Caco-2 (cell line): Measurements from ENCODE around the gene RNH1. TPM values are rescaled to one million over a fixed set of nuclear protein-coding genes. Genes with fewer than 3 reads are reported as not detected.

Experiments used
- BruUV-seq: library from RNA; stranded (reverse); fragments of 400-500 nt; replicated peaks from 2 replicates; lab custom pipeline; 2021; lab: Mats Ljungman, UMichigan
- CTCF ChIA-PET: fragments of 300-600 bp; sonication (Branson Sonifier 250); formaldehyde crosslinking; loops from one replicate; lab custom pipeline; 2022; ENCODE audit warnings: antibody characterized with exemption; lab: Charles Lee
- POLR2A ChIA-PET: fragments of 300-600 bp; sonication (Branson Sonifier 250); formaldehyde crosslinking; loops from one replicate; lab custom pipeline; 2022; ENCODE audit warnings: antibody characterized with exemption; lab: Charles Lee
- DNase-seq, 2 experiments: peaks; one replicate each; pipeline versions ENCODE4 v3.0.0 to v3.0.0-alpha.2; 2020 to 2022
- H3K27me3 ChIP-seq: replicated peaks from 2 replicates; pipeline ENCODE4 v1.6.0; 2011; ENCODE audit warnings: low read length; ENCODE audit not compliant: control insufficient read depth, insufficient read depth
- H3K36me3 ChIP-seq: 2 replicates; pipeline ENCODE4 v1.5.1; 2011; ENCODE audit warnings: low read length; ENCODE audit not compliant: control insufficient read depth, insufficient read depth
- H3K4me1 ChIP-seq: fragments of 250-450 bp; sonication (Bioruptor Pico); 2 replicates; pipeline ENCODE4 v1.5.1; 2020; ENCODE audit warnings: mild to moderate bottlenecking
- H3K4me3 ChIP-seq: 2 replicates; pipeline ENCODE4 v1.5.1; 2011; ENCODE audit warnings: low read depth, mild to moderate bottlenecking, control low read depth, low read length
- H3K9me3 ChIP-seq: fragments of 250-450 bp; sonication (Bioruptor Pico); 2 replicates; pipeline ENCODE4 v1.5.1; 2020; ENCODE audit warnings: mild to moderate bottlenecking, moderate library complexity
- H3K27ac Mint-ChIP-seq: one replicate; pipeline ENCODE4 v1.8.0; 2022; ENCODE audit warnings: mixed read lengths; ENCODE audit not compliant: unreplicated experiment
- H3K27me3 Mint-ChIP-seq: one replicate; pipeline ENCODE4 v1.8.0; 2022; ENCODE audit warnings: mixed read lengths; ENCODE audit not compliant: insufficient read depth, unreplicated experiment
- H3K36me3 Mint-ChIP-seq: one replicate; pipeline ENCODE4 v1.8.0; 2022; ENCODE audit warnings: mild to moderate bottlenecking, mixed read lengths; ENCODE audit not compliant: insufficient read depth, unreplicated experiment
- H3K4me1 Mint-ChIP-seq: one replicate; pipeline ENCODE4 v1.8.0; 2022; ENCODE audit warnings: low read depth, mixed read lengths; ENCODE audit not compliant: unreplicated experiment
- H3K4me3 Mint-ChIP-seq: one replicate; pipeline ENCODE4 v1.8.0; 2022; ENCODE audit warnings: mild to moderate bottlenecking, moderate library complexity, mixed read lengths; ENCODE audit not compliant: unreplicated experiment
- H3K9me3 Mint-ChIP-seq: one replicate; pipeline ENCODE4 v1.8.0; 2022; ENCODE audit warnings: mixed read lengths; ENCODE audit not compliant: unreplicated experiment
- intact Hi-C: fragments of 100-400 bp; cut with micrococcal nuclease; formaldehyde crosslinking; loops from one replicate; pipeline ENCODE4 v1.10.0; 2022; ENCODE audit not compliant: unreplicated experiment
- total RNA-seq: library from RNA; stranded (reverse); gene quantifications from 2 replicates; pipeline ENCODE4 v1.2.3, GENCODE V29; 2022
- TF ChIP-seq, protein P1 (sequence below), 2 experiments: fragments of 200-600 bp in 1 of 2; IDR thresholded peaks; 1 replicate in 1 of 2; 2 replicates in 1 of 2; pipeline versions ENCODE4 v1.5.1 to v1.8.0; 2011 to 2022; ENCODE audit warnings: antibody characterized with exemption in 1 of 2, control low read depth in 1 of 2, inconsistent platforms in 1 of 2, low read depth in 1 of 2, low read length in 1 of 2, mild to moderate bottlenecking in 1 of 2, moderate library complexity in 1 of 2; ENCODE audit not compliant: insufficient read depth in 1 of 2, severe bottlenecking in 1 of 2, unreplicated experiment in 1 of 2

RNH1 gene
- total RNA-seq, 1 experiment from 2014 or later = 136 TPM

GRCh38 chr11:488992-489391 lies 18.1 kb downstream of the RNH1 start:
- H3K4me1 ChIP-seq = no peaks in the 10 kb centered on the region
- Mint-ChIP-seq H3K36me3 (peaks cover 31% of the 10 kb centered on the region), H3K27me3 (no peaks in the 10 kb centered on the region), H3K4me3 (no peak overlapping the region), H3K27ac (no peak overlapping the region), H3K4me1 (no peaks in the 10 kb centered on the region), H3K9me3 (no peaks in the 10 kb centered on the region)
- no peaks in the 10 kb centered on the region for H3K36me3 ChIP-seq
- no TSS peak for BruUV-seq
- no peak overlapping the region for H3K4me3 ChIP-seq
- CTCF ChIA-PET = no interaction called here
- no peaks in the 10 kb centered on the region for H3K27me3 ChIP-seq
- POLR2A ChIA-PET = no interaction called here
- intact Hi-C loops = no loop called here
- TF ChIP-seq, protein P1, sequence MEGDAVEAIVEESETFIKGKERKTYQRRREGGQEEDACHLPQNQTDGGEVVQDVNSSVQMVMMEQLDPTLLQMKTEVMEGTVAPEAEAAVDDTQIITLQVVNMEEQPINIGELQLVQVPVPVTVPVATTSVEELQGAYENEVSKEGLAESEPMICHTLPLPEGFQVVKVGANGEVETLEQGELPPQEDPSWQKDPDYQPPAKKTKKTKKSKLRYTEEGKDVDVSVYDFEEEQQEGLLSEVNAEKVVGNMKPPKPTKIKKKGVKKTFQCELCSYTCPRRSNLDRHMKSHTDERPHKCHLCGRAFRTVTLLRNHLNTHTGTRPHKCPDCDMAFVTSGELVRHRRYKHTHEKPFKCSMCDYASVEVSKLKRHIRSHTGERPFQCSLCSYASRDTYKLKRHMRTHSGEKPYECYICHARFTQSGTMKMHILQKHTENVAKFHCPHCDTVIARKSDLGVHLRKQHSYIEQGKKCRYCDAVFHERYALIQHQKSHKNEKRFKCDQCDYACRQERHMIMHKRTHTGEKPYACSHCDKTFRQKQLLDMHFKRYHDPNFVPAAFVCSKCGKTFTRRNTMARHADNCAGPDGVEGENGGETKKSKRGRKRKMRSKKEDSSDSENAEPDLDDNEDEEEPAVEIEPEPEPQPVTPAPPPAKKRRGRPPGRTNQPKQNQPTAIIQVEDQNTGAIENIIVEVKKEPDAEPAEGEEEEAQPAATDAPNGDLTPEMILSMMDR (IDR thresholded peaks at IDR 0.05; ENCODE audit: insufficient read depth in 1 of 2, low read depth in 1 of 2, low read length in 1 of 2, severe bottlenecking in 1 of 2, unreplicated experiment in 1 of 2) = no peak
- H3K9me3 ChIP-seq = no peaks in the 10 kb centered on the region
- DNase-seq = no peak

GRCh38 chr11:488579-488978 lies 18.5 kb downstream of the RNH1 start:
- H3K4me3 Mint-ChIP-seq = no peak overlapping the region
- intact Hi-C loops = no loop called here
- Histone ChIP-seq H3K36me3 (no peaks in the 10 kb centered on the region), H3K9me3 (no peaks in the 10 kb centered on the region), H3K4me1 (no peaks in the 10 kb centered on the region), H3K27me3 (no peaks in the 10 kb centered on the region), H3K4me3 (no peak overlapping the region)
- no peaks in the 10 kb centered on the region for H3K27me3 Mint-ChIP-seq
- peaks cover 27% of the 10 kb centered on the region for H3K36me3 Mint-ChIP-seq
- POLR2A ChIA-PET = no interaction called here
- TF ChIP-seq, protein P1 (IDR thresholded peaks at IDR 0.05; ENCODE audit: insufficient read depth in 1 of 2, low read depth in 1 of 2, low read length in 1 of 2, severe bottlenecking in 1 of 2, unreplicated experiment in 1 of 2) = no peak
- H3K27ac Mint-ChIP-seq = no peak overlapping the region
- no peaks in the 10 kb centered on the region for H3K4me1 Mint-ChIP-seq
- no peaks in the 10 kb centered on the region for H3K9me3 Mint-ChIP-seq
- no TSS peak for BruUV-seq
- CTCF ChIA-PET = no interaction called here
- DNase-seq = no peak

DNA sequence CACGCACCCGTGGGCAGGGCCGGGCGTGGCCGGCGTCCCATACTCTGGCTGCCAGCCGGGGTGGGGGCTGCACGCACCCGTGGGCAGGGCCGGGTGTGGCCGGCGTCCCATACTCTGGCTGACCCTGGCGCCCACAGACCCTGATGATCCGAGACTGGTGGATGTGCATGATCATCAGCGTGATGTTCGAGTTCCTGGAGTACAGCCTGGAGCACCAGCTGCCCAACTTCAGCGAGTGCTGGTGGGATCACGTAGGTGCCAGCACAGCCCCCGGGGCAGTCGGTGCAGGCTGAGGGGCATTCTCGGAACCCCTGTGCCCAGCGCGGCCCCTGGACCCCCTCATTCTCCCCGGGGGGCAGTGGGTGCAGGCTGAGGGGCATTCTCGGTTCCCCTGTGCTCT lies 19.0 kb downstream of the RNH1 start:
- Mint-ChIP-seq H3K4me3 (no peak overlapping the region), H3K36me3 (peaks cover 22% of the 10 kb centered on the region), H3K27ac (no peak overlapping the region), H3K27me3 (no peaks in the 10 kb centered on the region), H3K9me3 (no peaks in the 10 kb centered on the region), H3K4me1 (no peaks in the 10 kb centered on the region)
- intact Hi-C loops = no loop called here
- Histone ChIP-seq H3K4me3 (no peak overlapping the region), H3K36me3 (no peaks in the 10 kb centered on the region), H3K9me3 (no peaks in the 10 kb centered on the region), H3K27me3 (no peaks in the 10 kb centered on the region), H3K4me1 (no peaks in the 10 kb centered on the region)
- TF ChIP-seq, protein P1 (IDR thresholded peaks at IDR 0.05; ENCODE audit: insufficient read depth in 1 of 2, low read depth in 1 of 2, low read length in 1 of 2, severe bottlenecking in 1 of 2, unreplicated experiment in 1 of 2) = no peak
- no peak for DNase-seq
- no TSS peak for BruUV-seq
- ChIA-PET POLR2A (no interaction called here), CTCF (no interaction called here)
